Measurements from ENCODE around the gene ATP2C2.

DNA sequence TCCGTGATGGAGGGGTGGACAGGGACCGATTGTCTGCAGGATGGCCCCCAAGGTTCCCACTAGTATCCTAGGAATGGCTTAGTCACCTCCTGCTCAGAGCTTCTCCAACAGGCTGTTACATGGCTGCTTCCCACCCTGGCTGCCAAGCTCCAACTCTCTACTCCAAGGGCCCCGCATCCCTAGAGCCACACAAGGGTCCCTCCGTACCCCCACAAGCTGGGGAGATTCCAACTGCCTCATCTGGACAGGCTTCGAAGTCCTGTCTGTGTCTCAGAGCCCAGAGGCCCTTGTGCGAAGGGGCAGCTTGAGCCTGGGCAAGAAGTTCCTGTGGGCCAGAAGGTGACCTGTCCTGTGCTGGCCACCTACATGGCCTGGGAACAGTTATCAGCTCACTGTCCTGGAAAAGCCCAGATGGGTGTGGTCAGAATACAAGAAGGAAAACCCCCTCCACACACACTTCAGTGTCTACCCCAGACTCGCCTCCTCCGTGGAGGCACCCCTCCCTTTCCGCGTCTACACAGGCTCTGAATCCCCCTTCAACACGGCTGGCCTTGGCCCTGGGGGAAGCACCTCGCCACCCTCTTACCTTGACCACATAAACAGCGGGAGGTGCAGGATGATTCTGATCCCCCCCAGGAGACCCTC, 135.5 kb downstream of the ATP2C2 start:
- TF ChIP-seq, protein P1, sequence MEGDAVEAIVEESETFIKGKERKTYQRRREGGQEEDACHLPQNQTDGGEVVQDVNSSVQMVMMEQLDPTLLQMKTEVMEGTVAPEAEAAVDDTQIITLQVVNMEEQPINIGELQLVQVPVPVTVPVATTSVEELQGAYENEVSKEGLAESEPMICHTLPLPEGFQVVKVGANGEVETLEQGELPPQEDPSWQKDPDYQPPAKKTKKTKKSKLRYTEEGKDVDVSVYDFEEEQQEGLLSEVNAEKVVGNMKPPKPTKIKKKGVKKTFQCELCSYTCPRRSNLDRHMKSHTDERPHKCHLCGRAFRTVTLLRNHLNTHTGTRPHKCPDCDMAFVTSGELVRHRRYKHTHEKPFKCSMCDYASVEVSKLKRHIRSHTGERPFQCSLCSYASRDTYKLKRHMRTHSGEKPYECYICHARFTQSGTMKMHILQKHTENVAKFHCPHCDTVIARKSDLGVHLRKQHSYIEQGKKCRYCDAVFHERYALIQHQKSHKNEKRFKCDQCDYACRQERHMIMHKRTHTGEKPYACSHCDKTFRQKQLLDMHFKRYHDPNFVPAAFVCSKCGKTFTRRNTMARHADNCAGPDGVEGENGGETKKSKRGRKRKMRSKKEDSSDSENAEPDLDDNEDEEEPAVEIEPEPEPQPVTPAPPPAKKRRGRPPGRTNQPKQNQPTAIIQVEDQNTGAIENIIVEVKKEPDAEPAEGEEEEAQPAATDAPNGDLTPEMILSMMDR (IDR thresholded peaks at IDR 0.05) = no peak
- TF ChIP-seq POLR2A (IDR thresholded peaks at IDR 0.05) = no peak

Data from esophagus squamous epithelium (tissue), 4 donors.